Neural crest cell (in vitro differentiated cells): Measurements from ENCODE around the gene AQP7. TPM values are rescaled to one million over a fixed set of nuclear protein-coding genes. Genes with fewer than 3 reads are reported as not detected.

Experiments
- DNase-seq: peaks from one replicate; pipeline ENCODE4 v3.0.0; 2021; ENCODE audit warnings: low read depth, mixed read lengths, low spot score
- H3K27ac Mint-ChIP-seq: one replicate; pipeline ENCODE4 v1.8.0; 2021; ENCODE audit warnings: mild to moderate bottlenecking, mixed read lengths; ENCODE audit not compliant: unreplicated experiment
- H3K27me3 Mint-ChIP-seq: 2 replicates; pipeline ENCODE4 v1.8.0; 2021; ENCODE audit warnings: low read depth, mild to moderate bottlenecking, mixed read lengths
- H3K36me3 Mint-ChIP-seq: 2 replicates; pipeline ENCODE4 v1.8.0; 2021; ENCODE audit warnings: low read depth, mild to moderate bottlenecking, mixed read lengths
- H3K4me1 Mint-ChIP-seq: 2 replicates; pipeline ENCODE4 v1.8.0; 2021; ENCODE audit warnings: mixed read lengths
- H3K4me3 Mint-ChIP-seq: one replicate; pipeline ENCODE4 v1.8.0; 2021; ENCODE audit warnings: mild to moderate bottlenecking, mixed read lengths
- H3K9me3 Mint-ChIP-seq: 2 replicates; pipeline ENCODE4 v1.8.0; 2021; ENCODE audit warnings: mixed read lengths
- total RNA-seq: library from RNA; stranded (reverse); gene quantifications from 2 replicates; pipeline ENCODE4 v1.2.1, GENCODE V29; 2021
- TF ChIP-seq, protein P1 (sequence below): fragments of 200-600 bp; sonication (generic); conservative IDR thresholded peaks from 2 replicates; pipeline ENCODE4 v1.5.0; 2021; ENCODE audit warnings: antibody characterized with exemption, mild to moderate bottlenecking

AQP7 gene
- total RNA-seq, 1 donor from 2014 or later: 0.98 TPM

DNA sequence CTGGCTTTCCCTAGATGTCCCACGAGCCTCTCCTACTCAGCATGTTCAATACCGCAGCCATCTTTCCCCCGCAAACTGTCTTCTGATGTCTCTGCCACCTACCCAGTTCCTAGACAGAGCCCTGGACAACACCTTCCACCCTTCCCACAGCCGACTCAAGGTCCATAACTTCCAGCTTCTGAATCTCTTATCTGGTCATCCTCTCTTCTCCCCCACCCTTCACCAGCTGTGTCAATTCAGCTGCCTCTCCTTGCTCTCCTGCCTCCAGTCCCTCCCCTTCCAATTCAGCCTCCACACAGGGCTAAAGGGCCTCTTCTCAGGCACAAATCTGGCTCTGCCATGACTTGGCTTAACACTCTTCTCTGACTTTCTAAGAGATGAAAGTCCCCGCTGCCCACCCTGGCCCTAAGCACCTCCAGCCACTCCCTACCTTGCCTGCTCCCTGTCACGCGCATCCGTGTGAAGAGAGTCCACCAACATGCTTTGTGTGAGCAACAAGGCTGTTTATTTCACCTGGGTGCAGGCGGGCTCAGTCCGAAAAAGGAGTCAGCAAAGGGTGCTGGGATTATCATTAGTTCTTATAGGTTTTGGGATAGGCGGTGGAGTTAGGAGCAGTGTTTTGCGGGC lies 25.2 kb downstream of the AQP7 start:
- Mint-ChIP-seq H3K9me3 (no peaks in the 10 kb centered on the region), H3K4me1 (peaks cover 36% of the 10 kb centered on the region), H3K27ac (peak overlapping the region; percentile 73), H3K36me3 (no peaks in the 10 kb centered on the region), H3K4me3 (peak overlapping the region; percentile 24), H3K27me3 (no peaks in the 10 kb centered on the region)
- TF ChIP-seq, protein P1, sequence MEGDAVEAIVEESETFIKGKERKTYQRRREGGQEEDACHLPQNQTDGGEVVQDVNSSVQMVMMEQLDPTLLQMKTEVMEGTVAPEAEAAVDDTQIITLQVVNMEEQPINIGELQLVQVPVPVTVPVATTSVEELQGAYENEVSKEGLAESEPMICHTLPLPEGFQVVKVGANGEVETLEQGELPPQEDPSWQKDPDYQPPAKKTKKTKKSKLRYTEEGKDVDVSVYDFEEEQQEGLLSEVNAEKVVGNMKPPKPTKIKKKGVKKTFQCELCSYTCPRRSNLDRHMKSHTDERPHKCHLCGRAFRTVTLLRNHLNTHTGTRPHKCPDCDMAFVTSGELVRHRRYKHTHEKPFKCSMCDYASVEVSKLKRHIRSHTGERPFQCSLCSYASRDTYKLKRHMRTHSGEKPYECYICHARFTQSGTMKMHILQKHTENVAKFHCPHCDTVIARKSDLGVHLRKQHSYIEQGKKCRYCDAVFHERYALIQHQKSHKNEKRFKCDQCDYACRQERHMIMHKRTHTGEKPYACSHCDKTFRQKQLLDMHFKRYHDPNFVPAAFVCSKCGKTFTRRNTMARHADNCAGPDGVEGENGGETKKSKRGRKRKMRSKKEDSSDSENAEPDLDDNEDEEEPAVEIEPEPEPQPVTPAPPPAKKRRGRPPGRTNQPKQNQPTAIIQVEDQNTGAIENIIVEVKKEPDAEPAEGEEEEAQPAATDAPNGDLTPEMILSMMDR: no peak
- no peak for DNase-seq

DNA sequence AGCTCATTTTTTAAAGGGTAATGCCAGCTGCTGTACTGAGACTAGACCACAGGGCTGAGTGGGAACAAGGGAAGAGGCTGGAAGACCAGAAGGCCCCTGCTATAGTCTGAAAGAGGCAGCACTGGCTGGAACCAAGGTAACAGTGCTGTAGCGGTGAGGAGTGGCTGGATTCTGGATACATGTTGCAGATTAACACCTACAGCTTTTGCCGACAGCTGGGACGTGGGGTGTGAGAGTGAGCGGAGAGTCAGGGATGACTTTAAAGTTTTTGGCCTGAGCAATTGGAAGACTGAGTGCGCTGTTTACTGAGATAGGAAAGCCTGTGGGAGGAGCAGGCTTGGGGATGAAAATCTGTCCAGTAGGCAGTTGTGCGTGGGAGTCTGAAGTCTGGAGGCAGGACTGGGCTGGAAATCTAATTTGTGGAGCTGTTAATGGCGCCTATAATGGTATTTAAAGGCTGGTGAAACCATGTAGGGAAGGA lies 26.5 kb downstream of the AQP7 start:
- DNase-seq: no peak
- H3K27ac Mint-ChIP-seq: peak overlapping the region; percentile 97
- peak overlapping the region; percentile 90 for H3K4me3 Mint-ChIP-seq
- H3K27me3 Mint-ChIP-seq: no peaks in the 10 kb centered on the region
- H3K36me3 Mint-ChIP-seq: no peaks in the 10 kb centered on the region
- no peaks in the 10 kb centered on the region for H3K9me3 Mint-ChIP-seq
- TF ChIP-seq, protein P1: no peak
- H3K4me1 Mint-ChIP-seq: peaks cover 34% of the 10 kb centered on the region

DNA sequence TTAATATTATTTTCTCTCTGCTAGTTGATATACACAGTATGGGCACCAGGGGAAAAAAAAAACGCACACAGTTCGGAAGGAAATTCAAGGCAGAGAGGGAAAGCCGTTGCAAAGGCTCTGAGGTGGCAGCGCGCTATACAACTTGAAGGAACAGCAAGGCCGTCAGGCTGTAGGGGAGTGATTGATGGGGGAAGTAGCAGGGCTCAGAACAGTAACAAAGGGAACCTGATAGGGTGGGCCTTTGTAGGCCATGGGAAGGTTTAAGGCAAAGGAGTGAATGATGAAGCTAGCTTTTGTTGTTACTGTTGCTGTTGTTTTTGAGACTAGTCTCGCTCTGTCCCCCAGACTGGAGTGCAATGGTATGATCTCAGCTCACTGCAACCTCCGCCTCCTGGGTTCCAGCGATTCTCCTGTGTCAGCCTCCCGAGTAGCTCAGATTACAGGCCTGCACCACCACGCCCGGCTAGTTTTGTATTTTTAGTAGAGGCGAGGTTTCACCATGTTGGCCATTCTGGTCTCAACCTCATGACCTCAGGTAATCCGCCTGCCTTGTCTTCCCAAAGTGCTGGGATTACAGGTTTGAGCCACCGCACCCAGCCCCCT lies 27.0 kb downstream of the AQP7 start:
- Mint-ChIP-seq H3K27ac (peak overlapping the region; percentile 97), H3K4me3 (peak overlapping the region; percentile 90), H3K4me1 (peaks cover 31% of the 10 kb centered on the region), H3K9me3 (no peaks in the 10 kb centered on the region), H3K36me3 (no peaks in the 10 kb centered on the region), H3K27me3 (no peaks in the 10 kb centered on the region)
- DNase-seq: peak; percentile 46
- TF ChIP-seq, protein P1: no peak

DNA sequence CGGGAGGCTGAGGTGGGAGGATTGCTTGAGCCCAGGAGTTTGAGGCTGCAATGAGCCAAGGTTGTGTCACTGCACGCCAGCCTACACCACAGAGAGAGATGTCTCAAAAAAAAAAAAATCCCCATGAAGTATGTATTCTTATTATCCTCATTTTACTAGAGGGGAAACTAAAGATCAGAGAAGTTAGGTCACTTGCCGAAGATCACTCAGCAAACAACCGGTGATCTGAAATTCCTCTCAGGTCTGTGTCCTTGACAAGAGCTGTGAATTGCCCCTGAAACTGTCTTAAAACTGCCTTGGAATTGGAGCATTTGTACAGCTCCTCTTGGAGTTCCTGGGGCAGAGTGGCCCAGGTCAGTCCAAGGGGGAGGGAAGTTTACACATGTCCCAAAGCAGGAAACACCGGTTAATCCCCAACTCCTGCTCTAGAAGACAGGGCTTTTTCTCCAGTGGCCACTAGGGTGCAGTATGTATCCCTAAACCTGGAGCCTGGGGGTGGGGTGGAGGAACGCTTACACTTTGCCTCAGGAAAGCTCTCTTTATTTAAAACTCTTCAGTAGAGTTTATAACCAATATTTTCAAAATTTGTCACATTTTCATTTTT lies 27.6 kb downstream of the AQP7 start:
- H3K9me3 Mint-ChIP-seq: no peaks in the 10 kb centered on the region
- H3K27me3 Mint-ChIP-seq: no peaks in the 10 kb centered on the region
- peak overlapping the region; percentile 90 for H3K4me3 Mint-ChIP-seq
- no peaks in the 10 kb centered on the region for H3K36me3 Mint-ChIP-seq
- TF ChIP-seq, protein P1: peak; percentile 94
- H3K4me1 Mint-ChIP-seq: peaks cover 31% of the 10 kb centered on the region
- H3K27ac Mint-ChIP-seq: peak overlapping the region; percentile 97
- DNase-seq: peak; percentile 62

DNA sequence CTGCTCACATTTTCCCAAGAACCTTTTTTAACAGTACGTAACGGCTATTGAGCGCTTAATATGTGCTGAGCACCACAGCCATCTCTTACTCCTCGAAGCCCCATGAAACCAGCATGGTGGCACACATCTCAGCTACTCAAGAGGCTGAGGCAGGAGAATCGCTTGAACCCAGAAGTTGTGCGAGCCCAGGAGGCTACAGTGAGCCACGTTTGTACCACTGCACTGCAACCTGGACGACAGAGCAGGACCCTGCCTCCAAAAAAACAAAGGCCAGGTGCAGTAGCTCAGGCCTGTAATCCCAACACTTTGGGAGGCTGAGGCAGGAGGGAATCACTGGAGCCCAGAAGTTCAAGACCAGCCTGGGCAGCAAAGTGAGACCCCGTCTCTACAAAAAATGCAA lies 28.2 kb downstream of the AQP7 start:
- no peak for DNase-seq
- H3K27me3 Mint-ChIP-seq: no peaks in the 10 kb centered on the region
- H3K4me1 Mint-ChIP-seq: peaks cover 31% of the 10 kb centered on the region
- TF ChIP-seq, protein P1: no peak
- no peaks in the 10 kb centered on the region for H3K9me3 Mint-ChIP-seq
- no peak overlapping the region for H3K27ac Mint-ChIP-seq
- no peak overlapping the region for H3K4me3 Mint-ChIP-seq
- no peaks in the 10 kb centered on the region for H3K36me3 Mint-ChIP-seq
